ENCODE data around the gene TMEM163. TPM values are rescaled to one million over a fixed set of nuclear protein-coding genes. Genes with fewer than 3 reads are reported as not detected.
A peak's percentile ranks its signal among the peaks of the same experiment; 100 is the strongest.
"Not testable (repeated sequence)": the region's sequence is repeated elsewhere in the genome, so short reads cannot be mapped to it uniquely, and the experiment has no call there.

The TMEM163 gene
- polyA plus RNA-seq, 3 donors from 2014 or later: 1.1 to 5.2 (median 2.8) TPM

DNA sequence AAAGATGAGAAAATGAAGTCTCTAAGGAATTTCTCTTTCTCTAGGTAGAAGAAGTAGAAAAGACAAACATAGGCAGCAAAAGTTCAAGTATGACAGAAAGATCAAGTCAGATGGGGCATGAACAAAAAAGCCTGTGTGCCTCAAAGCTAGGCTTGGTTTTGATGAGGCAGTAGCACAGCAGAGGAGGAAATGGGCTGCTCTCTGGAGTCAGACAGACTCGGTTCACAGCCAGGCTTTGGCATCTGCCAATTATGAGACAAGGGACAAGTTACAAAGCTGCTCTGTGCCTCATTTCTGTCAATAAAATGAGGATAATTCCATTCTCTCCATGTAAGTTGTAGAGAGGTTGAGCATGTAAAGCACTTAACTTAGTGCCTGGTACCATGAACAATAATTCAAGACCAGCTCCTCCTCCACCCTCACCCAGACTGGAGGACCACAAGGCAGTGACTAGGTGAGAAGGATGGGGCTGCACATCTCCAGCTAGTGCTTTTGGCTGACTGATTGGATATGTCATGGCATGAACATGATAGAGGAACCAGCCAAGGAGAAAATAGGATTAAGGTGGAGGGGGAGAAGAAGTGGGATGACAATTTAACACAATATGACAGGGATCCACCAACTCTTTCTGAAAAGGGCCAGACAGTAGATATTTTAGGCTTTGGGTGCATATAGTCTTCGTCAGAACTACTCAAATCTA is 84.6 kb downstream of the TMEM163 start:
- H3K36me3 Mint-ChIP-seq: peaks cover 0 to 4% (median 4%) of the 10 kb centered on the region in 3 donors
- H3K4me1 Mint-ChIP-seq: peaks cover 0 to 3% of the 10 kb centered on the region in 2 donors
- H3K27ac Mint-ChIP-seq: peak overlapping the region in 3 of 6 donors; percentile 12 to 58 (median 13)
- H3K4me3 Mint-ChIP-seq: no peak overlapping the region
- no peak for DNase-seq
- peaks cover 0 to 4% (median 0%) of the 10 kb centered on the region in 3 donors for H3K27me3 Mint-ChIP-seq (ENCODE audit: low read depth in 3 of 3)
- no peaks in the 10 kb centered on the region for H3K9me3 Mint-ChIP-seq

DNA sequence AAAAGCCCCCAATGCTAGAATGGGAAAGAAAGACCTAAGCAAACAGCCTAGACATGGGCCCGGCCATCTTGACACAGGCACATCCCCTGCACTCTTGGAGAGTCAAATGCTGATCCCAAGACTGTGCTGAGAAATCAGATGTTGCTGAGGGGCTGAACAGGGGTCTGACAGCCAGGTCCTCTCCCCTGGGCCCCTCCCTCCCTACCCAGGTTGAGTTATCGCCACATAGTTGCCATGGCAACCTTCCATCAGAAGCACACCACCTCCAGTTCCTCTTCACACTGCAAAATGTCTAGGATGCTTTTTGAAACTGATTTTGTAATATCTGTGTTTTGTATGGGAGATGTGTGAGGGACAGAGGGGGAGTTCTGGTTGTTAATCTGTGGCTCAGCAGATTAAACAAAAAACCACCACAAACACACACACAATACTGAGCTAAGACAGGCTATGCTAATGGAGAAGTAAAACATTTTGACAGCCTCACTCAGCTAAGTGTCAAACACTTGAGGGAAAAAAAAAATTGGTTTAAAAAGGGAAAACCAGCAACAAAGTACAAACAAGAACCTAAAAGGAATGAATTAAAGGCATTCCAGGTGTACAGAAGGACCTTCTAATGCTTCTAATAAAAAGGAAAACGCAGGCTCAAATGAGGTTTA is 88.2 kb downstream of the TMEM163 start:
- H3K4me3 Mint-ChIP-seq: no peak overlapping the region
- H3K27ac Mint-ChIP-seq: no peak overlapping the region
- no peaks in the 10 kb centered on the region for H3K27me3 Mint-ChIP-seq (ENCODE audit: low read depth in 3 of 3)
- H3K4me1 Mint-ChIP-seq: no peaks in the 10 kb centered on the region
- DNase-seq: no peak
- peaks cover 0 to 3% (median 0%) of the 10 kb centered on the region in 6 donors for H3K9me3 Mint-ChIP-seq
- peaks cover 0 to 4% (median 0%) of the 10 kb centered on the region in 3 donors for H3K36me3 Mint-ChIP-seq

DNA sequence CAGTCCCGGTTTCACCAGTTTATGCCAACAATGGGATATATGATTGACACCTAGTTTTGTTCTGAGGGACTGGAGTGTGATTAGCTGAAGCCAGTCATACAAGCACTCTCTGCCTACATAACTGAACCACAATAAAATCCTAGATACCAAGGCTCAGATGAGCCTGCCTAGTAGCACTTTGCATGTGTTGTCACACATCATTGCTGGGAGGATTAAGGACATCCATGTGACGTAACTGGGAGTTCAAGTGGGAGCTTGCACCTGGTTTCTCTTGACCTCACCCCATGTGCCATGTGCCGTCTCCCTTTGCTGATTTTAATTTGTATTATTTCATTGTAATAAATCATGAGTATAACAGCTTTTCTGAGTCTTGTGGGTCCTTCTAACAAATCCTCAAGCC is 90.3 kb downstream of the TMEM163 start:
- H3K4me1 Mint-ChIP-seq: no peaks in the 10 kb centered on the region
- H3K27me3 Mint-ChIP-seq (ENCODE audit: low read depth in 3 of 3): peaks cover 0 to under 1% (median 0%) of the 10 kb centered on the region in 3 donors
- peaks cover 0 to 3% (median 0%) of the 10 kb centered on the region in 6 donors for H3K9me3 Mint-ChIP-seq
- H3K27ac Mint-ChIP-seq: no peak overlapping the region
- no peak overlapping the region for H3K4me3 Mint-ChIP-seq
- no peak for DNase-seq
- peaks cover 0 to 4% (median 0%) of the 10 kb centered on the region in 3 donors for H3K36me3 Mint-ChIP-seq

DNA sequence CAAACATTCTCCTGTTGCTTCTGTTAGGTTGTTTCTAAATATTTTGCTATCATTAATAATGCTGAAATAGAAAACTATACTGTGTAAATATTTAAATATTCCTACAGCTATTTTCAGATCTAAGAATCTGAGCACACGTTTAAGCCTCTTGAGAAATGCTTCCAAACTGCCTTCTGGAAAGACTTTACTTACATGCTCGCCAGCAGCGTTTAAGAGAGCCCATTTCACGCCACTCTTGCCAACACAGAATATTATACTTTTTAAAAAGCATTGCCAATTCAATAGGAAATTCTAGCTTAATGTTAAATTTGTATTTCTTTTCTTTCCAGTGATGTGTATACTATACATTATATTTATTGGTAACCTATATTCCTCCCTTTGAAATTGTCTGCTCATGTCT is 92.0 kb downstream of the TMEM163 start:
- no peak overlapping the region for H3K4me3 Mint-ChIP-seq
- H3K27ac Mint-ChIP-seq: no peak overlapping the region
- H3K4me1 Mint-ChIP-seq: peaks cover 0 to 5% of the 10 kb centered on the region in 2 donors
- H3K27me3 Mint-ChIP-seq (ENCODE audit: low read depth in 3 of 3): peaks cover 0 to 2% (median 0%) of the 10 kb centered on the region in 3 donors
- peaks cover 0 to 3% (median 0%) of the 10 kb centered on the region in 6 donors for H3K9me3 Mint-ChIP-seq
- no peak for DNase-seq
- H3K36me3 Mint-ChIP-seq: no peaks in the 10 kb centered on the region

DNA sequence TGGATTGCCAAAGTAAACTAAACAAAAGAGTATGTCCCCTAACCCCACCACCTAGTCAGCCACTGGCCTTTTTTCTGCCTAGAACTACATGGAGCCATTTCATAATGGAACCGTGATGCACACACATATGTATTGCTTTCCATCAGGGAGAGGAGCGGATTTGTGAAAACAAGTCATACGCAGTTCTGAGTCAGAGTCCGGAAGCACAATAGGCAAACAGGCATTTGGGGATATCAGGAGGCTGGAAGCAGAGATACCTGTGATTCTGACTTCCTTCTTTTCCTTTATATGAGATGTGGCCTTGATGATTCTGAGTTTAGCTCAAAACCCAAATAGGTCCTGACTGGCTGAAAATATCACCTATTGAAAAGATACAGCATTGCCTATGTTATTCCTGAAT is 93.5 kb downstream of the TMEM163 start:
- peaks cover 0 to 2% (median 0%) of the 10 kb centered on the region in 3 donors for H3K27me3 Mint-ChIP-seq (ENCODE audit: low read depth in 3 of 3)
- no peaks in the 10 kb centered on the region for H3K36me3 Mint-ChIP-seq
- DNase-seq: no peak
- peaks cover 0 to 3% (median 0%) of the 10 kb centered on the region in 6 donors for H3K9me3 Mint-ChIP-seq
- peaks cover 0 to 6% of the 10 kb centered on the region in 2 donors for H3K4me1 Mint-ChIP-seq
- no peak overlapping the region for H3K27ac Mint-ChIP-seq
- H3K4me3 Mint-ChIP-seq: no peak overlapping the region

DNA sequence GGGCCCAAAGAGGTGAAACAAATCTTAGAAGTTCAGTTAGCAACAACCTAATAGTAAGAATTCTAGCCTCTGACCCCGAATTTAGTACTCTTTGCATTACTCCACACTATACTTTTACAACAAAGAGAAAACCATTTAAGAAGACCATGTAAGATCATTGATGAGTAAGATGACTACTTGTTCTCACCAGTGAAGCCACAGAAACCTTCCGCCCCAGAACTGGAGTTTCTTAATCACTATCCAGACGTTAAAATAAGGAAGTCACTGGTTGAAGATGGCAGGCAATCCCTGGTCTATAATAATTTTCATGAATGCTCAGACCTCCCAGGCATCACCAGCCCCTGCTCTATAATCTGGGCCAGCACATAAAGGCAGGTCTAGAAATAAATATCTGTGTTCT is 95.0 kb downstream of the TMEM163 start:
- peaks cover 5 to 7% (median 6%) of the 10 kb centered on the region in 3 donors for H3K36me3 Mint-ChIP-seq
- DNase-seq: no peak

DNA sequence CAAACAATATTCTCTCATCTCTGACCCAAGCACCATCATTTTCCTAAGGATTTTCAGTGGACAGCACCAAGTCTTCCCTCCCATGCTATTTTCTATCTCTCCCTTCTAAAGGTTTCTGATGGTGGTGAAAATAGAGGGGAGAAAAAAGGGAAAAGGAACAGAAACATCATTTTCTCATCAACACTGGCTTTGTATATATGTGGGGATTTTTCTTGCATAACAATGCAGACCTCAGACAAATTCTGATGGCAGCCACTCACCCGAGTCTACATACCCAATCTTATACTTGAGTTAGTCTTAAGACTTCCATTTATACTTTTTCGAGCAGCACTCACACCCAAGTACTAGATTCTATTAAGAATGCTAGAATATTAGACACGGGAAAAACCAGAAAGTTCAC is 95.8 kb downstream of the TMEM163 start:
- Mint-ChIP-seq H3K27me3 (ENCODE audit: low read depth in 3 of 3) (peaks cover 0 to 2% (median 0%) of the 10 kb centered on the region in 3 donors), H3K9me3 (peaks cover 5 to 16% (median 10%) of the 10 kb centered on the region in 6 donors), H3K27ac (no peak overlapping the region), H3K36me3 (peaks cover 8 to 10% (median 9%) of the 10 kb centered on the region in 3 donors), H3K4me3 (no peak overlapping the region), H3K4me1 (peaks cover 0 to 6% of the 10 kb centered on the region in 2 donors)
- no peak for DNase-seq

More for the DNA sequence above, 95.0 kb downstream of the TMEM163 start:
- peaks cover 0 to 2% (median 0%) of the 10 kb centered on the region in 3 donors for H3K27me3 Mint-ChIP-seq (ENCODE audit: low read depth in 3 of 3)
- peaks cover 3 to 11% (median 7%) of the 10 kb centered on the region in 6 donors for H3K9me3 Mint-ChIP-seq
- H3K4me1 Mint-ChIP-seq: peaks cover 0 to 6% of the 10 kb centered on the region in 2 donors
- H3K4me3 Mint-ChIP-seq: no peak overlapping the region
- H3K27ac Mint-ChIP-seq: no peak overlapping the region

DNA sequence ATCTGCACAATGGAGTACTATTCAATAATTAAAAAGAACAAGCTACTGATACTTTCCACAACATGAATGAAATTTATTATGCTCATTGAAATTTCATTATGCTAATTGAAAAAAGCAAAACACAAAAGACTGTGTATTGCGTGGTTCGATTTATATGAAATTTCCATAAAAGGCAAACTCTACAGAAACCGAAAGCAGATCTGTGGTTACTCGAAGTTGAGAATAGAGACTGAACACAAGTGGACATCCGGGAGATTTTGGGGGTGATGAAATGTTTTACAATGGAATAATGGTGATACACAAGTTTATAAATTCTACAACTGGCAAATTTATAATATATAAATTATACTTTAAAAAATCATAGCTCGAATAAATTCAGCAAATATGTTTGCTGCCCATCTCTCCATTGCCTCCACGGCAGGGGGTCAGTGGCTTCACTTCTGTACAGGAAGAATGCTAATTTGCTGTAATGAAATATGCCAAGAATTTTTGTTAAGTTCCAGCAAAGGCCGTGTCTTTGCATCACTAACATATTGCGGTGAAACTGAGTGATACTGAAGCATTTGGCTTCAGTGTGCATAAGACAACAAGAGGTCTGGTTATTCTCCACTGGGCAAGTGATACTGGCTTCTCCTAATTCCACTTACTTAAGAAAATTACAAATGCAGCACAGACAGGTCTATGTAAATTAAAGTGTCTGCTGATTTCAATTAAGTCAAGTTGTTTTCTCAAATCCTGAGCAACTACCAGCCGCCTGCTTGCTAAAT is 96.7 kb downstream of the TMEM163 start:
- Mint-ChIP-seq H3K4me3 (peak overlapping the region; percentile 15 to 73 (median 46)), H3K9me3 (peaks cover 5 to 18% (median 10%) of the 10 kb centered on the region in 6 donors), H3K27ac (peak overlapping the region in 4 of 6 donors; percentile 12 to 39 (median 26)), H3K27me3 (ENCODE audit: low read depth in 3 of 3) (peaks cover 0 to 2% (median 0%) of the 10 kb centered on the region in 3 donors), H3K4me1 (peaks cover 0 to 6% of the 10 kb centered on the region in 2 donors), H3K36me3 (peaks cover 8 to 10% (median 9%) of the 10 kb centered on the region in 3 donors)
- peak in 2 of 3 donors; percentile 20 to 43 for DNase-seq

DNA sequence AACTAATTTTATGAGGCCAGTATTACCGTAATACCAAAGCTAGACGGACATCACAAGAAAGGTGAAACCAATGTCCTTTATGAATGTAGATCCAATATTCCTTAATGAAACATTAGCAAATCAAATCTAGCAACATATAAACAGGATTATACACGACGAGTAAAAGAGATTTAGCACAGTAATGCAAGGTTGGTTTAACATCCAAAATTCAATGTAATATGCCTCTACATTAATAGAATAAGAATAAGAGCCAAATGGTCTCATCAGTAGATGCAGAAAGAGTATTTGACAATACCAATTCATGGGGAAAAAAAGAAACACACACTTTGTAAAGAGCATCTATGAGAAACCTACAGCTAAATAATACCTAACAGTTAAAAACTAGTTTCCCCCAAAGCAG is 99.5 kb downstream of the TMEM163 start:
- DNase-seq: no peak
- peaks cover 2 to 18% (median 10%) of the 10 kb centered on the region in 6 donors for H3K9me3 Mint-ChIP-seq
- peaks cover 8 to 15% (median 9%) of the 10 kb centered on the region in 3 donors for H3K36me3 Mint-ChIP-seq
- H3K4me1 Mint-ChIP-seq: peaks cover 0 to 6% of the 10 kb centered on the region in 2 donors
- H3K4me3 Mint-ChIP-seq: no peak overlapping the region
- H3K27ac Mint-ChIP-seq: no peak overlapping the region
- H3K27me3 Mint-ChIP-seq (ENCODE audit: low read depth in 3 of 3): peaks cover 0 to 2% (median 0%) of the 10 kb centered on the region in 3 donors

DNA sequence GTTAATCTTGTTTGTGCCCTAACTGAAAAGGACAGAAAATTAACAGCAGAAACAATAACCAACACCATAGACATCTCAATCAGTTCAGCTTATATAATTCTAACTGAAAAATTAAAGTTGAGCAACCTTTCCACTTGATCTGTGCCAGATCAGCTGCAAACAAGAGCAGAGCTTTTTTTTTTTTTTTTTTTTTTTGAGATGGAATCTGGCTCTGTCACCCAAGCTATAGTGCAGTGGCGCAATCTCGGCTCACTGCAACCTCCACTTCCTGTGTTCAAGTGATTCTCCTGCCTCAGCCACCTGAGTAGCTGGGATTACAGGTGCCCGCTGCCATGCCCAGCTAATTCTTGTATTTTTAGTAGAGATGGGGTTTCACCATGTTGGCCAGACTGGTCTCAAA is 103.3 kb downstream of the TMEM163 start:
- DNase-seq; H3K27me3 Mint-ChIP-seq (ENCODE audit: low read depth in 3 of 3); H3K4me3 Mint-ChIP-seq; H3K27ac Mint-ChIP-seq; H3K4me1 Mint-ChIP-seq: not testable (repeated sequence)
- Mint-ChIP-seq H3K36me3 (peaks cover 18 to 26% (median 22%) of the 10 kb centered on the region in 3 donors), H3K9me3 (peaks cover 9 to 50% (median 26%) of the 10 kb centered on the region in 6 donors)

DNA sequence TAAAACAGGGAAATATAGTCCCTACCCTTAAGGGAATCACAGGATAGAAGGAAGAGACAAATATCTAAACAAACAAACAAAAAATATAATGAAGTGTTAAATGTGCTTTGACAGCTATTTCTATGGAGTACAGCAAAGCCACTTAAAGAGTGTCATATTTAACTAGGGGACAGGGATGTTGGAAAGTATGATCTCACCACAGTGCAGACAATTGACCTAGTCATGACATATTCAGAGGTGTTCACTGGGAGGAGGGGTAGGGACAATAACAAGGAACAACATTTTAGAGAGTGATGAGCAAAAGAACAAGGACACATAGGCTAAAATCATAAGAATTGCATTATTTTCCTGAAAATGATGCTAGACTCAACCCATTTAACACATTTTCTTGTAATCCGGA is 107.5 kb downstream of the TMEM163 start:
- H3K27ac Mint-ChIP-seq: no peak overlapping the region
- DNase-seq: no peak
- H3K4me3 Mint-ChIP-seq: no peak overlapping the region
- peaks cover 0 to 3% (median 0%) of the 10 kb centered on the region in 3 donors for H3K27me3 Mint-ChIP-seq (ENCODE audit: low read depth in 3 of 3)
- peaks cover 6 to 32% (median 15%) of the 10 kb centered on the region in 6 donors for H3K9me3 Mint-ChIP-seq
- peaks cover 10 to 16% (median 13%) of the 10 kb centered on the region in 3 donors for H3K36me3 Mint-ChIP-seq
- peaks cover 0 to 1% of the 10 kb centered on the region in 2 donors for H3K4me1 Mint-ChIP-seq

DNA sequence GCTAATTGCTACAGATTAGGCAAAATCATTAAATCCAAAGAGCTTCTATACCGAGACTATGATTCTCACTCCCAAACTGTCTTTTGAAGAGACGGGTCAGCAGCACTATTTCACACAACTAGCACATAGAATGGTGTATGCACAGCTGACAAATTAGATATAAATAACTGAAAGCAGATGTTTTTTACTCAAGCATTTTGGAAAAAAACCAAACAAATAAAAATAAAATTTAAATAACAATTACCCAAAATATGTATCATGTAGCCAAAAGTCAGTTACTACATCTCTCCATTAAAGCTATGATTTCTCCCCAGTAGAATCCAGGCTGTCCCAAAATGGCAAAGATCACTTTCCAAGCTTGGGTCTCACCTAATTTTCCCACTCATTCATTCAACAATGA is 107.9 kb downstream of the TMEM163 start:
- Mint-ChIP-seq H3K36me3 (peaks cover 10 to 16% (median 13%) of the 10 kb centered on the region in 3 donors), H3K27me3 (ENCODE audit: low read depth in 3 of 3) (peaks cover 0 to 3% (median 0%) of the 10 kb centered on the region in 3 donors), H3K27ac (no peak overlapping the region), H3K4me1 (peaks cover 0 to 1% of the 10 kb centered on the region in 2 donors), H3K9me3 (peaks cover 6 to 32% (median 15%) of the 10 kb centered on the region in 6 donors), H3K4me3 (no peak overlapping the region)
- no peak for DNase-seq

DNA sequence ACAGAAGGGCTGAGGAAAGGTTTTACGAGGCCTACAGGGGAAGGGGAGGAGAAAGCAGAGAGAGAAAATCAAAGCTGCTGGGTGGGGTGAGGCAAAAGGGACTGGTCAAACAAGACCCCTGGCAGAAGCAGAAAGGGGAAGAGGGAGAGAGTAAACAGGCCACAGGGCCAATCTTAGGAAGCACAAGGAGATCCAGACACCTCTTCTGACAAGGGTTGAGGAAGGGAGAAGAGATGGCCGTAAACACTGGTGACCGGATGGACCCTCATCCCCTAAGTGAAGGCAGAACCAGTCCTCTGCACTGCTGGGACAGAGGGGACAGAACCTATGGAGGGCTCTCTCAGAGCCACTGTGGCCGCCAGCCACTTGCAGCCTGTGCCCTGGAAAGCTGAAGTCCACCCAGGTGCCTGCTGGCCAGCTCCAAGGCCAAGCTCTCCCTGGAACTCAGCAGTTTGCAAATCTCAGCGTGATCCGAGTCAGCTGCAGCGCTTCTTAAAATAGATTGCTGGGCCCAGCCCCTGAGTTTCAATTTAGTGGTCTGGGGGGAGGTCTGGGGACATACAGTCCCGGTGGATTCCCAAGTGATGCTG is 108.8 kb downstream of the TMEM163 start:
- Mint-ChIP-seq H3K27ac (no peak overlapping the region), H3K9me3 (peaks cover 6 to 32% (median 15%) of the 10 kb centered on the region in 6 donors), H3K4me1 (peaks cover 0 to 1% of the 10 kb centered on the region in 2 donors), H3K36me3 (peaks cover 10 to 13% (median 13%) of the 10 kb centered on the region in 3 donors), H3K27me3 (ENCODE audit: low read depth in 3 of 3) (peaks cover 0 to 3% (median 0%) of the 10 kb centered on the region in 3 donors), H3K4me3 (no peak overlapping the region)
- no peak for DNase-seq

Measured in immature natural killer cell (primary cell).